K562 (cell line): ENCODE results near the gene PGA3.
"Not testable (repeated sequence)": the region's sequence is repeated elsewhere in the genome, so short reads cannot be mapped to it uniquely, and the experiment has no call there.

Experiments used
- AFF1 ChIP-seq, 2 experiments: fragments of 450-650 bp; IDR thresholded peaks; 2 replicates each; pipeline ENCODE4 v1.6.1; 2018; ENCODE audit warnings: mild to moderate bottlenecking in 2 of 2, low read depth in 1 of 2; ENCODE audit not compliant: partially characterized antibody in 2 of 2
- ATF2 ChIP-seq: sonication (generic); formaldehyde crosslinking; IDR thresholded peaks from 2 replicates; pipeline ENCODE4 v1.8.1; 2022; ENCODE audit warnings: missing genetic modification reagents
- BRCA1 ChIP-seq, 2 experiments: fragments of 450-650 bp in 1 of 2; sonication (generic) in 1 of 2; formaldehyde crosslinking in 1 of 2; IDR thresholded peaks; 2 replicates each; pipeline versions ENCODE4 v1.5.0 to v1.6.1; 2017 to 2020; ENCODE audit warnings: mild to moderate bottlenecking in 1 of 2, missing genetic modification reagents in 1 of 2
- ELF4 ChIP-seq: fragments of 450-650 bp; formaldehyde crosslinking; IDR thresholded peaks from 2 replicates; pipeline ENCODE4 v1.4.0; 2022; ENCODE audit warnings: missing genetic modification characterization
- ETS1 ChIP-seq: conservative IDR thresholded peaks from 2 replicates; pipeline ENCODE4 v1.6.1; 2011; ENCODE audit warnings: low read depth, mild to moderate bottlenecking, low read length; ENCODE audit not compliant: control insufficient read depth
- FIP1L1 ChIP-seq: fragments of 200-400 bp; formaldehyde crosslinking; IDR thresholded peaks from 2 replicates; pipeline ENCODE4 v1.6.1; 2018; ENCODE audit warnings: mild to moderate bottlenecking, low read depth, low read length; ENCODE audit not compliant: poor library complexity, severe bottlenecking
- FOS ChIP-seq: IDR thresholded peaks from 3 replicates; pipeline ENCODE4 v1.6.1; 2011; ENCODE audit not compliant: insufficient read length; ENCODE audit errors: extremely low read depth
- NCOA2 ChIP-seq, 2 experiments: fragments of 450-650 bp; IDR thresholded peaks; 2 replicates each; pipeline ENCODE4 v1.6.1; 2018; ENCODE audit warnings: mild to moderate bottlenecking in 2 of 2, moderate library complexity in 1 of 2; ENCODE audit not compliant: partially characterized antibody in 2 of 2
- NKRF ChIP-seq: fragments of 450-650 bp; IDR thresholded peaks from 2 replicates; pipeline ENCODE4 v1.6.1; 2016; ENCODE audit warnings: borderline replicate concordance
- NR2C2 ChIP-seq, 2 experiments: fragments of 200-800 bp in 1 of 2; sonication (Bioruptor generic) in 1 of 2; sonication (generic) in 1 of 2; formaldehyde crosslinking in 1 of 2; IDR thresholded peaks; 2 replicates each; pipeline versions ENCODE4 v1.6.1 to v1.8.0; 2016 to 2022; ENCODE audit warnings: mild to moderate bottlenecking in 1 of 2, missing compliant biosample characterization in 1 of 2, missing genetic modification characterization in 1 of 2, missing genetic modification reagents in 1 of 2
- PTBP1 ChIP-seq: fragments of 200-400 bp; formaldehyde crosslinking; IDR thresholded peaks from 2 replicates; pipeline ENCODE4 v1.6.1; 2017; ENCODE audit warnings: low read depth, low read length
- SIRT6 ChIP-seq: IDR thresholded peaks from one replicate; pipeline ENCODE4 v1.6.1; 2012; ENCODE audit warnings: low read depth, mild to moderate bottlenecking, control low read depth, inconsistent platforms, low read length, moderate library complexity
- ZC3H8 ChIP-seq: fragments of 450-650 bp; IDR thresholded peaks from 2 replicates; pipeline ENCODE4 v1.6.1; 2017
- ZNF24 ChIP-seq: fragments of 450-650 bp; IDR thresholded peaks from 2 replicates; pipeline ENCODE4 v1.6.1; 2016

GRCh38 chr11:61240875-61241274 lies 37.6 kb downstream of the PGA3 start, which contains the start of gene PGA5:
- not testable (repeated sequence) for TF ChIP-seq FOS; ELF4 (CRISPR knock-in tag); BRCA1 (IDR thresholded peaks at IDR 0.05); BRCA1 (CRISPR knock-in tag; IDR thresholded peaks at IDR 0.05); ZNF24; NCOA2 (IDR thresholded peaks at IDR 0.05; ENCODE audit: partially characterized antibody in 2 of 2); NKRF; FIP1L1; ETS1; AFF1 (IDR thresholded peaks at IDR 0.05; ENCODE audit: low read depth in 1 of 2, partially characterized antibody in 2 of 2); PTBP1; ZC3H8; ATF2 (CRISPR knock-in tag); NR2C2 (CRISPR knock-in tag; IDR thresholded peaks at IDR 0.05); NR2C2 (tag; IDR thresholded peaks at IDR 0.05); SIRT6
